ENCODE results near the gene CDKN1B. TPM values are rescaled to one million over a fixed set of nuclear protein-coding genes. Genes with fewer than 3 reads are reported as not detected.

CDKN1B gene
- total and polyA plus RNA-seq, 2 of the 4 experiments (the other 2 are of a cell fraction) = 13.9 to 17.4 TPM

DNA sequence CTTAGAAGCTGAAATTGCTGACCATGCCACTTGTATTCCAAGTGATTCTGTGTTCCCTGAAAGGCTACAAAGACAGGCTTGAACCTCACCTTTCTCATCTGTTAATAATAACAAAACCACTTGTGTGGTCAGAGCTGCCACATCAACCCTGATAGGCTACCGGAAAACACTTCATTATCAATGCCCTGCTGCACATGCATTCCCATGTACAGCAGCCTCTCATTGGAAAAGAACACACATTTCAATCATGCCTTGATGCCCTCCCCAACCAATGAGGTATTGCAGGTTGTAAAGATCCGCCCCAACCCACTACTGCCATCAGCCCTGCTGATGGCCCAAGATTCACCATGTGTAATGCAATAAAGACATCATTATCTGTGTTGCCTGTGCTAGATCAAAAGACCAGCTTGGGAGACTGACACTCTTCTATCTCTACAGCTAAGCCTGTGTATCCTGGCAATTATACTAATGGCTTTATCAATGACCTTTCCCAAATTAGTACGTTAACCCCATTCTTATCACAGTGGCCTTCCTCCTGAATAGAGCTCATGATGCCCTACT lies 24.0 kb upstream of the CDKN1B start:
- WGBS, 2 experiments (ENCODE audit: extremely low coverage in 2 of 2, insufficient read length in 1 of 2) = 50% methylated on average over 1 of the region's 3 CpGs; no CpG with 5 or more reads in 1 of the 2 experiments
- ChIA-PET POLR2A (ENCODE audit: unreplicated experiment) (no interaction called here), CTCF (no interaction called here)

More for the DNA sequence above, 24.0 kb upstream of the CDKN1B start:
- no peaks in the 10 kb centered on the region for H3K79me1 ChIP-seq (ENCODE audit: low read depth in 1 of 2, low read length in 2 of 2)
- no peaks in the 10 kb centered on the region for H4K20me1 ChIP-seq (ENCODE audit: insufficient read depth, low read length)
- no peak overlapping the region for H2AFZ ChIP-seq (replicated peaks; ENCODE audit: low read length, poor library complexity)
- ATAC-seq (ENCODE audit: low read depth) = no peak
- H3K9me3 ChIP-seq (ENCODE audit: control insufficient read depth, insufficient read depth, low read length) = no peaks in the 10 kb centered on the region
- no peak overlapping the region for H3K4me2 ChIP-seq (ENCODE audit: low read depth, low read length)
- H4K91ac ChIP-seq (ENCODE audit: insufficient read depth, low read depth, low read length) = no peak overlapping the region
- TF ChIP-seq POLR2A (IDR thresholded peaks at IDR 0.05; ENCODE audit: low read depth, low read length) = no peak
- TF ChIP-seq NFE2L2 (IDR thresholded peaks at IDR 0.05; ENCODE audit: low read depth, low read length) = no peak
- no peak for TF ChIP-seq SMC3 (IDR thresholded peaks at IDR 0.05; ENCODE audit: low read depth, low read length)
- TF ChIP-seq MXI1 (IDR thresholded peaks at IDR 0.05; ENCODE audit: borderline replicate concordance, low read depth, low read length) = no peak
- TF ChIP-seq FOS (IDR thresholded peaks at IDR 0.05; ENCODE audit: low read depth, low read length) = no peak
- TF ChIP-seq CHD1 (IDR thresholded peaks at IDR 0.05; ENCODE audit: low read depth, low read length) = no peak
- no peak for TF ChIP-seq BHLHE40 (IDR thresholded peaks at IDR 0.05; ENCODE audit: low read depth, low read length)
- no peak for TF ChIP-seq RCOR1 (IDR thresholded peaks at IDR 0.05; ENCODE audit: insufficient replicate concordance, low read length)
- TF ChIP-seq, protein P1, sequence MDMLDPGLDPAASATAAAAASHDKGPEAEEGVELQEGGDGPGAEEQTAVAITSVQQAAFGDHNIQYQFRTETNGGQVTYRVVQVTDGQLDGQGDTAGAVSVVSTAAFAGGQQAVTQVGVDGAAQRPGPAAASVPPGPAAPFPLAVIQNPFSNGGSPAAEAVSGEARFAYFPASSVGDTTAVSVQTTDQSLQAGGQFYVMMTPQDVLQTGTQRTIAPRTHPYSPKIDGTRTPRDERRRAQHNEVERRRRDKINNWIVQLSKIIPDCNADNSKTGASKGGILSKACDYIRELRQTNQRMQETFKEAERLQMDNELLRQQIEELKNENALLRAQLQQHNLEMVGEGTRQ (IDR thresholded peaks at IDR 0.05; ENCODE audit: low read depth, low read length) = no peak
- no peak for TF ChIP-seq MAZ (IDR thresholded peaks at IDR 0.05; ENCODE audit: borderline replicate concordance, low read depth, low read length)
- no peak for TF ChIP-seq CEBPB (IDR thresholded peaks at IDR 0.05; ENCODE audit: low read depth, low read length)
- no peak overlapping the region for H4K5ac ChIP-seq (ENCODE audit: low read depth, low read length)
- H3K27ac ChIP-seq (ENCODE audit: insufficient read depth, low read length) = no peak overlapping the region
- H3K27me3 ChIP-seq (ENCODE audit: control insufficient read depth, insufficient read depth, low read length) = peaks cover 5% of the 10 kb centered on the region
- dilution Hi-C loops (cut with HindIII; ENCODE audit: low sequenced_read_pairs, unreplicated experiment) (no loop called here), intact Hi-C loops (cut with micrococcal nuclease) (no loop called here), in situ Hi-C loops (cut with MboI; ENCODE audit: low sequenced_read_pairs) (no loop called here)
- H3K4me1 ChIP-seq (ENCODE audit: control insufficient read depth, insufficient read depth, low read length) = peaks cover 2% of the 10 kb centered on the region; the same call in 1 of the 2 replicates
- BruUV-seq (replicated peaks) = no TSS peak
- H2BK5ac ChIP-seq (ENCODE audit: low read depth, low read length, poor library complexity, severe bottlenecking) = no peak overlapping the region
- no peak overlapping the region for H2BK120ac ChIP-seq (ENCODE audit: low read depth, low read length)
- no peak overlapping the region for H3K9ac ChIP-seq (ENCODE audit: low read depth, low read length)
- no peak overlapping the region for H2AK5ac ChIP-seq (ENCODE audit: low read depth, low read length)
- no peak overlapping the region for H3K18ac ChIP-seq (ENCODE audit: low read depth, low read length)
- no peak overlapping the region for H3K4me3 ChIP-seq (ENCODE audit: insufficient read depth, low read depth, low read length)
- no peak overlapping the region for H3K4ac ChIP-seq (ENCODE audit: low read depth, low read length)
- H3K14ac ChIP-seq (replicated peaks; ENCODE audit: low read depth, low read length) = no peak overlapping the region
- no peak overlapping the region for H2BK15ac ChIP-seq (ENCODE audit: low read depth, low read length)
- no peak overlapping the region for H3K56ac ChIP-seq (ENCODE audit: extremely low read depth, insufficient read depth, low read length)
- H3K36me3 ChIP-seq (ENCODE audit: control insufficient read depth, insufficient read depth, low read length) = no peaks in the 10 kb centered on the region
- DNase-seq = no peak
- no peak overlapping the region for H3K23ac ChIP-seq (ENCODE audit: low read depth, low read length)
- no peak overlapping the region for H2AK9ac ChIP-seq (replicated peaks; ENCODE audit: low read depth, low read length, poor library complexity)
- no peaks in the 10 kb centered on the region; the same call in 1 of the 2 replicates for H3K9me1 ChIP-seq (ENCODE audit: insufficient read depth, low read length)
- no peak overlapping the region for H2BK20ac ChIP-seq (ENCODE audit: low read depth, low read length)
- H4K8ac ChIP-seq (ENCODE audit: low read depth in 2 of 2, low read length in 2 of 2) = no peak overlapping the region
